ENCODE results near the gene PPIP5K2. TPM values are rescaled to one million over a fixed set of nuclear protein-coding genes. Genes with fewer than 3 reads are reported as not detected.

PPIP5K2 gene
- total RNA-seq, 1 experiment from 2014 or later: 52.2 TPM

GRCh38 chr5:103205991-103206700 is 86.0 kb downstream of the PPIP5K2 start:
- ATAC-seq (no peak), DNase-seq (no peak)
- no peaks in the 10 kb centered on the region for H3K9me3 ChIP-seq (ENCODE audit: low read length)
- TF ChIP-seq, protein P1, sequence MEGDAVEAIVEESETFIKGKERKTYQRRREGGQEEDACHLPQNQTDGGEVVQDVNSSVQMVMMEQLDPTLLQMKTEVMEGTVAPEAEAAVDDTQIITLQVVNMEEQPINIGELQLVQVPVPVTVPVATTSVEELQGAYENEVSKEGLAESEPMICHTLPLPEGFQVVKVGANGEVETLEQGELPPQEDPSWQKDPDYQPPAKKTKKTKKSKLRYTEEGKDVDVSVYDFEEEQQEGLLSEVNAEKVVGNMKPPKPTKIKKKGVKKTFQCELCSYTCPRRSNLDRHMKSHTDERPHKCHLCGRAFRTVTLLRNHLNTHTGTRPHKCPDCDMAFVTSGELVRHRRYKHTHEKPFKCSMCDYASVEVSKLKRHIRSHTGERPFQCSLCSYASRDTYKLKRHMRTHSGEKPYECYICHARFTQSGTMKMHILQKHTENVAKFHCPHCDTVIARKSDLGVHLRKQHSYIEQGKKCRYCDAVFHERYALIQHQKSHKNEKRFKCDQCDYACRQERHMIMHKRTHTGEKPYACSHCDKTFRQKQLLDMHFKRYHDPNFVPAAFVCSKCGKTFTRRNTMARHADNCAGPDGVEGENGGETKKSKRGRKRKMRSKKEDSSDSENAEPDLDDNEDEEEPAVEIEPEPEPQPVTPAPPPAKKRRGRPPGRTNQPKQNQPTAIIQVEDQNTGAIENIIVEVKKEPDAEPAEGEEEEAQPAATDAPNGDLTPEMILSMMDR (conservative IDR thresholded peaks at IDR 0.05; ENCODE audit: low read depth, low read length): no peak
- TF ChIP-seq EZH2phosphoT487 (IDR thresholded peaks at IDR 0.05; ENCODE audit: borderline replicate concordance, low read length) (no peak), EZH2 (IDR thresholded peaks at IDR 0.05; ENCODE audit: low read length, unreplicated experiment) (no peak)
- H3K36me3 ChIP-seq (ENCODE audit: low read depth, low read length): no peaks in the 10 kb centered on the region; the same call in none of the 2 replicates
- intact Hi-C loops (cut with micrococcal nuclease): no loop called here
- no peaks in the 10 kb centered on the region for H3K4me1 ChIP-seq (ENCODE audit: insufficient read depth, low read length)
- H4K20me1 ChIP-seq (ENCODE audit: low read length): no peaks in the 10 kb centered on the region
- H3K4me2 ChIP-seq (ENCODE audit: low read length): no peak overlapping the region
- no peaks in the 10 kb centered on the region for H3F3A ChIP-seq (ENCODE audit: low read length, unreplicated experiment)
- ChIA-PET POLR2A (ENCODE audit: unreplicated experiment) (interaction anchor here (0.7 kb wide), 1 partner anchor 269 kb away, joined by 3 read pairs; no protein-coding TSS in a partner anchor), CTCF (no interaction called here)
- H3K27ac ChIP-seq (ENCODE audit: low read length): no peak overlapping the region
- H3K27me3 ChIP-seq (ENCODE audit: low read length): no peaks in the 10 kb centered on the region
- no TSS peak for BruUV-seq (replicated peaks)
- H3K9me2 ChIP-seq (replicated peaks; ENCODE audit: low read length): no peaks in the 10 kb centered on the region
- no peak overlapping the region for H3K4me3 ChIP-seq (ENCODE audit: low read length)
- no peaks in the 10 kb centered on the region for H3K79me2 ChIP-seq (ENCODE audit: low read length)
- no peak overlapping the region for H3K9ac ChIP-seq (ENCODE audit: low read length)
- no peak overlapping the region for H2AFZ ChIP-seq (ENCODE audit: low read length)

DNA sequence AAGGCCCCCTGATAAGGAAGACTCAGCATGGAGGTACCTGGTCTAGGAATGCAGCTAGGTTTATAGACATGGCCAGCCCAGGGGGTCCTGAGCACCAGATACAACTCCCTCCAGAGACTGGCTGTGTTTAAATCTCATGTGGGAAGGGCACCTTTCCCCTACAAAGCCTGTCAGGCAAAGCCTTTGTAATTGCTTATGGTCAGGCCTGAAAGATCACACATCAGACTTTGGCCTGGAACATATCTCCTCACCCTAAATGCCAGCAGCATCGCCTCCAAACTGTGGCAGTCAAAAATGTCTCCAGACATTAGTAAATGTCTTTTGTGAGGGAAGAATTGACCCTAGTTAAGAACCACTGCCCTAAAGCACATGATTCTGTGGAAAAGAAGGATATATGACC is 86.9 kb downstream of the PPIP5K2 start:
- H3K9me3 ChIP-seq (ENCODE audit: low read length): no peaks in the 10 kb centered on the region
- H3K36me3 ChIP-seq (ENCODE audit: low read depth, low read length): no peaks in the 10 kb centered on the region; the same call in 1 of the 2 replicates
- no TSS peak for BruUV-seq (replicated peaks)
- no peak overlapping the region for H2AFZ ChIP-seq (ENCODE audit: low read length)
- POLR2A ChIA-PET (ENCODE audit: unreplicated experiment): no interaction called here
- no peaks in the 10 kb centered on the region for H4K20me1 ChIP-seq (ENCODE audit: low read length)
- H3K9ac ChIP-seq (ENCODE audit: low read length): no peak overlapping the region
- H3K4me1 ChIP-seq (ENCODE audit: insufficient read depth, low read length): no peaks in the 10 kb centered on the region
- no peaks in the 10 kb centered on the region for H3K79me2 ChIP-seq (ENCODE audit: low read length)
- no peak for TF ChIP-seq EZH2 (IDR thresholded peaks at IDR 0.05; ENCODE audit: low read length, unreplicated experiment)
- TF ChIP-seq EZH2phosphoT487 (IDR thresholded peaks at IDR 0.05; ENCODE audit: borderline replicate concordance, low read length): no peak
- TF ChIP-seq, protein P1 (conservative IDR thresholded peaks at IDR 0.05; ENCODE audit: low read depth, low read length): no peak
- no peak overlapping the region for H3K4me3 ChIP-seq (ENCODE audit: low read length)
- ATAC-seq (no peak), DNase-seq (no peak)
- H3K9me2 ChIP-seq (replicated peaks; ENCODE audit: low read length): no peaks in the 10 kb centered on the region
- no peak overlapping the region for H3K27ac ChIP-seq (ENCODE audit: low read length)
- no peak overlapping the region for H3K4me2 ChIP-seq (ENCODE audit: low read length)
- intact Hi-C loops (cut with micrococcal nuclease): no loop called here
- no peaks in the 10 kb centered on the region for H3K27me3 ChIP-seq (ENCODE audit: low read length)
- H3F3A ChIP-seq (ENCODE audit: low read length, unreplicated experiment): no peaks in the 10 kb centered on the region
- CTCF ChIA-PET: no interaction called here

DNA sequence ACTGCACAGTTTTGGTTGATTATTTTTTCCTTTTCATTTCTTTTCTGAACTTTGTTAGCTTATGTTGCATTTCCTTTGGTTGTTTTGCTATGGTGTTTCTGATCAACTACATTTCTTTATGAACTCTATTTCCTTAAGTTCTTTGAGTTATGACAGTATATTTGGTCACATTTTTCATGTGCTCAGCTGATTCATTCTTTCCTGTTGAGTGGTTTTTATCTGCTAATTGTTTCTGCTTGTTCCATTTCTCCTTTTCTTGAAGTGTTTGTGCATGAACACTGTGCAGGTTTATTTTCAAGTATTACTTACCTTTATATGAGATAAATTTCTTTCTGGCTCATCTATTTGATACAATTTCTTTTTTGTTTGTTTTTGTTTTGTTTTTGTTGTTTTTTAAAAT is 87.6 kb downstream of the PPIP5K2 start:
- CTCF ChIA-PET: no interaction called here

More for the DNA sequence above, 87.6 kb downstream of the PPIP5K2 start:
- H4K20me1 ChIP-seq (ENCODE audit: low read length): no peaks in the 10 kb centered on the region
- H3K27me3 ChIP-seq (ENCODE audit: low read length): no peaks in the 10 kb centered on the region
- TF ChIP-seq, protein P1 (conservative IDR thresholded peaks at IDR 0.05; ENCODE audit: low read depth, low read length): no peak
- TF ChIP-seq EZH2phosphoT487 (IDR thresholded peaks at IDR 0.05; ENCODE audit: borderline replicate concordance, low read length) (no peak), EZH2 (IDR thresholded peaks at IDR 0.05; ENCODE audit: low read length, unreplicated experiment) (no peak)
- no peaks in the 10 kb centered on the region for H3K36me3 ChIP-seq (ENCODE audit: low read depth, low read length)
- H3F3A ChIP-seq (ENCODE audit: low read length, unreplicated experiment): no peaks in the 10 kb centered on the region
- POLR2A ChIA-PET (ENCODE audit: unreplicated experiment): no interaction called here
- DNase-seq: no peak
- no peak overlapping the region for H2AFZ ChIP-seq (ENCODE audit: low read length)
- H3K27ac ChIP-seq (ENCODE audit: low read length): no peak overlapping the region
- no peaks in the 10 kb centered on the region for H3K4me1 ChIP-seq (ENCODE audit: insufficient read depth, low read length)
- BruUV-seq (replicated peaks): no TSS peak
- ATAC-seq: no peak; the same call in 1 of the 2 replicates
- H3K9me3 ChIP-seq (ENCODE audit: low read length): no peaks in the 10 kb centered on the region
- intact Hi-C loops (cut with micrococcal nuclease): no loop called here
- H3K9ac ChIP-seq (ENCODE audit: low read length): no peak overlapping the region
- H3K4me2 ChIP-seq (ENCODE audit: low read length): no peak overlapping the region
- no peaks in the 10 kb centered on the region for H3K9me2 ChIP-seq (replicated peaks; ENCODE audit: low read length)
- H3K79me2 ChIP-seq (ENCODE audit: low read length): no peaks in the 10 kb centered on the region
- no peak overlapping the region for H3K4me3 ChIP-seq (ENCODE audit: low read length)

Data from PC-3 (cell line).